H9 (cell line): ENCODE results near the gene IGFL4. TPM values are rescaled to one million over a fixed set of nuclear protein-coding genes. Genes with fewer than 3 reads are reported as not detected.

ENCODE experiments used
- DNase-seq: peaks from one replicate; pipeline ENCODE4 v3.0.0-alpha.2; 2017
- H2AFZ ChIP-seq: one replicate; pipeline ENCODE4 v1.6.1; 2013; ENCODE audit warnings: mild to moderate bottlenecking, low read length, control low read depth, moderate library complexity
- H2AK5ac ChIP-seq: 2 replicates; pipeline ENCODE4 v1.6.1; 2013; ENCODE audit warnings: low read length, control low read depth, mixed read lengths; ENCODE audit not compliant: insufficient read length
- H2BK120ac ChIP-seq: one replicate; pipeline ENCODE4 v1.6.1; 2013; ENCODE audit warnings: low read depth, mild to moderate bottlenecking, low read length, control low read depth, inconsistent platforms; ENCODE audit not compliant: poor library complexity, severe bottlenecking
- H2BK12ac ChIP-seq: 2 replicates; pipeline ENCODE4 v1.6.1; 2013; ENCODE audit warnings: low read length, control low read depth, mixed read lengths, low read depth; ENCODE audit not compliant: insufficient read length
- H2BK15ac ChIP-seq: 2 replicates; pipeline ENCODE4 v1.6.1; 2013; ENCODE audit warnings: low read depth, low read length, control low read depth
- H2BK20ac ChIP-seq: one replicate; pipeline ENCODE4 v1.6.1; 2013; ENCODE audit warnings: low read depth, mild to moderate bottlenecking, low read length, control low read depth, inconsistent platforms; ENCODE audit not compliant: poor library complexity, severe bottlenecking
- H2BK5ac ChIP-seq: 2 replicates; pipeline ENCODE4 v1.6.1; 2013; ENCODE audit warnings: low read length, control low read depth, mixed read lengths; ENCODE audit not compliant: insufficient read length
- H3K14ac ChIP-seq: 2 replicates; pipeline ENCODE4 v1.6.1; 2013; ENCODE audit warnings: low read length, control low read depth; ENCODE audit not compliant: insufficient read depth
- H3K18ac ChIP-seq: 2 replicates; pipeline ENCODE4 v1.6.1; 2013; ENCODE audit warnings: low read depth, mild to moderate bottlenecking, mixed read lengths, low read length, control low read depth; ENCODE audit not compliant: insufficient read length
- H3K23ac ChIP-seq: 2 replicates; pipeline ENCODE4 v1.6.1; 2013; ENCODE audit warnings: low read length, control low read depth, mixed read lengths, low read depth; ENCODE audit not compliant: insufficient read length
- H3K23me2 ChIP-seq: 2 replicates; pipeline ENCODE4 v1.6.1; 2013; ENCODE audit warnings: low read depth, mild to moderate bottlenecking, mixed read lengths, low read length, control low read depth; ENCODE audit not compliant: insufficient read length, poor library complexity, severe bottlenecking
- H3K27ac ChIP-seq: 2 replicates; pipeline ENCODE4 v1.5.1; 2013; ENCODE audit warnings: low read length, control low read depth, mixed read lengths, low read depth; ENCODE audit not compliant: insufficient read length
- H3K27me3 ChIP-seq: 2 replicates; pipeline ENCODE4 v1.6.1; 2013; ENCODE audit warnings: low read length, control low read depth, inconsistent platforms; ENCODE audit not compliant: insufficient read depth
- H3K4ac ChIP-seq: 2 replicates; pipeline ENCODE4 v1.6.1; 2013; ENCODE audit warnings: low read depth, mild to moderate bottlenecking, control low read depth, inconsistent platforms, low read length, moderate library complexity
- H3K4me1 ChIP-seq: 2 replicates; pipeline ENCODE4 v1.6.1; 2013; ENCODE audit warnings: low read length, control low read depth, inconsistent platforms; ENCODE audit not compliant: insufficient read depth
- H3K4me2 ChIP-seq: 2 replicates; pipeline ENCODE4 v1.6.1; 2013; ENCODE audit warnings: low read length, control low read depth, mixed read lengths; ENCODE audit not compliant: insufficient read length, insufficient read depth
- H3K56ac ChIP-seq: 2 replicates; pipeline ENCODE4 v1.6.1; 2013; ENCODE audit warnings: low read depth, mild to moderate bottlenecking, mixed read lengths, low read length, control low read depth; ENCODE audit not compliant: insufficient read length
- H3K79me1 ChIP-seq: 2 replicates; pipeline ENCODE4 v1.6.1; 2013; ENCODE audit warnings: low read depth, mild to moderate bottlenecking, moderate library complexity, low read length, control low read depth, inconsistent platforms; ENCODE audit not compliant: insufficient read depth, poor library complexity, severe bottlenecking
- H3K79me2 ChIP-seq: 2 replicates; pipeline ENCODE4 v1.6.1; 2013; ENCODE audit warnings: low read length, control low read depth, inconsistent platforms; ENCODE audit not compliant: insufficient read depth
- H3K9ac ChIP-seq: 2 replicates; pipeline ENCODE4 v1.6.1; 2013; ENCODE audit warnings: low read length, control low read depth, mixed read lengths; ENCODE audit not compliant: insufficient read length; ENCODE audit errors: extremely low read depth
- H3K9me3 ChIP-seq: one replicate; pipeline ENCODE4 v1.6.1; 2013; ENCODE audit warnings: low read depth, low read length, inconsistent platforms; ENCODE audit not compliant: control insufficient read depth
- H3T11ph ChIP-seq: one replicate; pipeline ENCODE4 v1.6.1; 2013; ENCODE audit warnings: mild to moderate bottlenecking, low read length, control low read depth, inconsistent platforms
- H4K20me1 ChIP-seq: one replicate; pipeline ENCODE4 v1.6.1; 2013; ENCODE audit not compliant: control insufficient read depth, insufficient read length, insufficient read depth
- H4K5ac ChIP-seq: 2 replicates; pipeline ENCODE4 v1.6.1; 2013; ENCODE audit warnings: low read depth, mild to moderate bottlenecking, mixed read lengths, low read length, control low read depth; ENCODE audit not compliant: insufficient read length
- H4K8ac ChIP-seq: replicated peaks from 2 replicates; pipeline ENCODE4 v1.6.1; 2013; ENCODE audit warnings: low read length, control low read depth, mixed read lengths, low read depth; ENCODE audit not compliant: insufficient read length
- H4K91ac ChIP-seq: 2 replicates; pipeline ENCODE4 v1.6.1; 2013; ENCODE audit warnings: low read depth, mild to moderate bottlenecking, moderate library complexity, mixed read lengths, low read length, control low read depth; ENCODE audit not compliant: insufficient read length
- H3K27ac Mint-ChIP-seq, 3 experiments: 2 replicates in 2 of 3; 3 replicates in 1 of 3; pipeline ENCODE4 v1.8.0; 2020 to 2021; ENCODE audit warnings: mixed read lengths in 3 of 3, mild to moderate bottlenecking in 1 of 3, moderate library complexity in 1 of 3
- H3K27me3 Mint-ChIP-seq: 2 replicates; pipeline ENCODE4 v1.8.0; 2021; ENCODE audit warnings: low read depth, mild to moderate bottlenecking, moderate library complexity, mixed read lengths
- H3K36me3 Mint-ChIP-seq, 3 experiments: 2 replicates in 2 of 3; 3 replicates in 1 of 3; pipeline ENCODE4 v1.8.0; 2020 to 2021; ENCODE audit warnings: low read depth in 3 of 3, mixed read lengths in 3 of 3; ENCODE audit not compliant: insufficient read depth in 1 of 3
- H3K4me1 Mint-ChIP-seq, 2 experiments: 2 replicates each; pipeline ENCODE4 v1.8.0; 2020; ENCODE audit warnings: mixed read lengths in 2 of 2
- H3K4me3 Mint-ChIP-seq, 2 experiments: 2 replicates in 1 of 2; 3 replicates in 1 of 2; pipeline ENCODE4 v1.8.0; 2020 to 2021; ENCODE audit warnings: mild to moderate bottlenecking in 2 of 2, mixed read lengths in 2 of 2, moderate library complexity in 1 of 2
- H3K9me3 Mint-ChIP-seq, 2 experiments: 2 replicates in 1 of 2; 3 replicates in 1 of 2; pipeline ENCODE4 v1.8.0; 2020; ENCODE audit warnings: mild to moderate bottlenecking in 2 of 2, mixed read lengths in 2 of 2, moderate library complexity in 1 of 2
- WGBS: extraction: QIAGEN DNeasy Blood & Tissue Kit; methylation state at CpG from one replicate; pipeline ENCODE4 v1.1.7; 2013; ENCODE audit warnings: missing lambda C conversion rate, low lambda C conversion rate, mixed read lengths; ENCODE audit not compliant: insufficient read length; ENCODE audit errors: extremely low coverage; 5-methylcytosine and 5-hydroxymethylcytosine counted together
- total RNA-seq: library from RNA; stranded (reverse); gene quantifications from 2 replicates; pipeline ENCODE4 v1.2.1, GENCODE V29; 2021
- TF ChIP-seq, protein P1 (sequence below): fragments of 200-600 bp; sonication (generic); conservative IDR thresholded peaks from 3 replicates; pipeline ENCODE4 v1.8.0; 2021; ENCODE audit warnings: antibody characterized with exemption, mild to moderate bottlenecking

The IGFL4 gene
- total RNA-seq, 1 experiment from 2014 or later = 0.33 TPM

GRCh38 chr19:46079576-46079975 lies 38.8 kb upstream of the IGFL4 start:
- Histone ChIP-seq H2BK15ac (no peak overlapping the region), H4K5ac (no peak overlapping the region), H4K91ac (no peak overlapping the region), H2AFZ (no peak overlapping the region), H3K23me2 (peaks cover 8% of the 10 kb centered on the region), H3K79me2 (no peaks in the 10 kb centered on the region), H2BK120ac (no peak overlapping the region), H3K56ac (no peak overlapping the region), H3K14ac (no peak overlapping the region), H3T11ph (no peak overlapping the region), H4K20me1 (no peaks in the 10 kb centered on the region), H2BK12ac (no peak overlapping the region), H3K4me1 (0 out of 2 replicates have a peak, but pooled peaks cover 2% of the 10 kb centered on the region), H3K27me3 (peaks cover 5% of the 10 kb centered on the region; the same call in 1 of the 2 replicates), H3K27ac (no peak overlapping the region), H3K23ac (no peak overlapping the region), H2BK5ac (no peak overlapping the region), H3K4ac (no peak overlapping the region), H3K9ac (no peak overlapping the region), H3K18ac (no peak overlapping the region), H3K4me2 (no peak overlapping the region), H3K79me1 (no peaks in the 10 kb centered on the region), H4K8ac (no peak overlapping the region), H3K9me3 (no peaks in the 10 kb centered on the region), H2BK20ac (no peak overlapping the region), H2AK5ac (no peak overlapping the region)
- Mint-ChIP-seq H3K4me1 (peaks cover 9 to 14% of the 10 kb centered on the region in 2 experiments), H3K9me3 (peaks cover 0 to 8% of the 10 kb centered on the region in 2 experiments; a peak in 3 of 5 replicates), H3K4me3 (no peak overlapping the region), H3K27ac (no peak overlapping the region), H3K36me3 (no peaks in the 10 kb centered on the region; a peak in 1 of 7 replicates), H3K27me3 (peaks cover 56% of the 10 kb centered on the region)
- no peak for DNase-seq
- no CpG with 5 or more reads among the region's 7 CpGs for WGBS
- TF ChIP-seq, protein P1, sequence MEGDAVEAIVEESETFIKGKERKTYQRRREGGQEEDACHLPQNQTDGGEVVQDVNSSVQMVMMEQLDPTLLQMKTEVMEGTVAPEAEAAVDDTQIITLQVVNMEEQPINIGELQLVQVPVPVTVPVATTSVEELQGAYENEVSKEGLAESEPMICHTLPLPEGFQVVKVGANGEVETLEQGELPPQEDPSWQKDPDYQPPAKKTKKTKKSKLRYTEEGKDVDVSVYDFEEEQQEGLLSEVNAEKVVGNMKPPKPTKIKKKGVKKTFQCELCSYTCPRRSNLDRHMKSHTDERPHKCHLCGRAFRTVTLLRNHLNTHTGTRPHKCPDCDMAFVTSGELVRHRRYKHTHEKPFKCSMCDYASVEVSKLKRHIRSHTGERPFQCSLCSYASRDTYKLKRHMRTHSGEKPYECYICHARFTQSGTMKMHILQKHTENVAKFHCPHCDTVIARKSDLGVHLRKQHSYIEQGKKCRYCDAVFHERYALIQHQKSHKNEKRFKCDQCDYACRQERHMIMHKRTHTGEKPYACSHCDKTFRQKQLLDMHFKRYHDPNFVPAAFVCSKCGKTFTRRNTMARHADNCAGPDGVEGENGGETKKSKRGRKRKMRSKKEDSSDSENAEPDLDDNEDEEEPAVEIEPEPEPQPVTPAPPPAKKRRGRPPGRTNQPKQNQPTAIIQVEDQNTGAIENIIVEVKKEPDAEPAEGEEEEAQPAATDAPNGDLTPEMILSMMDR = no peak
